ENCODE results near the gene VWA2.

DNA sequence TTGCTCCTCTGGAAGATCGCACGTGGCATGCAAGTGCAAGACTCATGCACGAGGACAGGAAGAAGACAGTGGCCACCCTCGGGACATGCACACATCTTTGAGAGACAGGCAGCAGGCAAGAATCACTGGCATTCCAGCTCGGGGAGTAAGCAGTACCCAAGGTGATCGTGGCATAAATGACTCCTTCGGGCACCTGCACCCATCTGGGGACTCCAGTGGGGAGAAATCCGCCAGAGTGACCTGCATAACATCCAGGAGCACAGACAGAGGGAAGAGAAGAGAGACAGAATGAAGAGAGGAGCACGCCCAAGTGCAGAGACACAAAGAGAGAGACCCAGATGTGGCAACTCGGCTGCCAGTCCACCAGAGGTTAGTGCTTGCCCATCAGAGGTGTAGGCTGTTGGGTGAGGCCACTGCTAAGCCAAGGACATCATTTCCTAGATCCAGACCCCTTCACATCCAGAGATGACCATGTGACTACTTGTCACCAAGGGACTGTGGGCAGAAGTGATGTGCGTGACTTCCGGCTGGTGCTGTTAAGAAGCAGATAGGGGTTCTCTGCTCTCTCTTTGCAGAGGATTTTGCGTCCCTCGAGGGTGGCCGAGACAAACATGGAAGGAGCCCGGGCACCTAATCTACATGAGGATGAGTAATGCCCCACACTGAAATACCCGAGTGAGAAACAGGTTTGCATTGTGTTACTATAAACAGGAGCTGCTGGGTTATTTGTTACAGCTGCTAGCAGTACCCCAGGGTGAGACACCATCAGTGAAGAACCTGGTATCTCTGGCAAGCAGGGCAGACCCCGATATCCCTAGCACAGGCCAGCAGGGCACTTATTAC lies 80.6 kb downstream of the VWA2 start:
- no peak for TF ChIP-seq POLR2A (IDR thresholded peaks at IDR 0.05; ENCODE audit: low read depth)
- TF ChIP-seq CTCF (IDR thresholded peaks at IDR 0.05): no peak
- no peak for TF ChIP-seq POLR2AphosphoS5 (IDR thresholded peaks at IDR 0.05)
- TF ChIP-seq EP300 (IDR thresholded peaks at IDR 0.05): no peak
